Liver (tissue), 9 donors: ENCODE results near the gene LIMD2. TPM values are rescaled to one million over a fixed set of nuclear protein-coding genes. Genes with fewer than 3 reads are reported as not detected.
A peak's percentile ranks its signal among the peaks of the same experiment; 100 is the strongest.

Source experiments
- DNase-seq: peaks from one replicate; pipeline ENCODE4 v3.0.0-alpha.2; 2017; ENCODE audit warnings: low spot score
- H3K27ac ChIP-seq, 2 donors: one replicate each; pipeline ENCODE4 v1.7.0; 2013; ENCODE audit warnings: inconsistent platforms in 2 of 2, low read length in 2 of 2, control low read depth in 1 of 2, low read depth in 1 of 2, mild to moderate bottlenecking in 1 of 2
- H3K27me3 ChIP-seq, 4 donors: one replicate each; pipeline versions ENCODE4 v1.6.1 to v1.7.0; 2013; ENCODE audit warnings: low read length in 3 of 4, inconsistent platforms in 1 of 4, mild to moderate bottlenecking in 1 of 4, moderate library complexity in 1 of 4; ENCODE audit not compliant: control insufficient read depth in 4 of 4, insufficient read depth in 4 of 4
- H3K36me3 ChIP-seq, 4 donors: one replicate each; pipeline versions ENCODE4 v1.6.1 to v1.7.0; 2013; ENCODE audit warnings: low read length in 3 of 4, mild to moderate bottlenecking in 3 of 4, low read depth in 1 of 4, moderate library complexity in 1 of 4; ENCODE audit not compliant: control insufficient read depth in 4 of 4, insufficient read depth in 3 of 4
- H3K4me1 ChIP-seq, 4 donors: one replicate each; pipeline versions ENCODE4 v1.6.1 to v1.7.0; 2013; ENCODE audit warnings: low read length in 3 of 4, mild to moderate bottlenecking in 3 of 4, moderate library complexity in 1 of 4; ENCODE audit not compliant: control insufficient read depth in 4 of 4, insufficient read depth in 4 of 4
- H3K4me3 ChIP-seq, 3 donors: one replicate each; pipeline versions ENCODE4 v1.6.1 to v1.7.0; 2013; ENCODE audit warnings: low read length in 3 of 3, control low read depth in 1 of 3, low read depth in 1 of 3, mild to moderate bottlenecking in 1 of 3
- H3K9ac ChIP-seq, 2 donors: one replicate each; pipeline ENCODE4 v1.7.0; 2013; ENCODE audit warnings: low read length in 2 of 2, mild to moderate bottlenecking in 2 of 2, moderate library complexity in 2 of 2, control low read depth in 1 of 2, low read depth in 1 of 2
- H3K9me3 ChIP-seq, 4 donors: one replicate each; pipeline versions ENCODE4 v1.6.1 to v1.7.0; 2013; ENCODE audit warnings: low read length in 3 of 4; ENCODE audit not compliant: control insufficient read depth in 4 of 4
- ATF3 ChIP-seq: IDR thresholded peaks from 2 replicates; pipeline ENCODE4 v1.6.1; 2016; ENCODE audit warnings: antibody characterized with exemption
- FOXA1 ChIP-seq: IDR thresholded peaks from 2 replicates; pipeline ENCODE4 v1.6.1; 2016; ENCODE audit warnings: antibody characterized with exemption
- FOXA2 ChIP-seq: IDR thresholded peaks from 2 replicates; pipeline ENCODE4 v1.6.1; 2016; ENCODE audit warnings: antibody characterized with exemption
- GABPA ChIP-seq, 2 donors: IDR thresholded peaks in 1 of 2; conservative IDR thresholded peaks in 1 of 2; 2 replicates each; pipeline ENCODE4 v1.6.1; 2016; ENCODE audit warnings: antibody characterized with exemption in 2 of 2, mild to moderate bottlenecking in 1 of 2, moderate library complexity in 1 of 2
- HNF4A ChIP-seq, 2 donors: conservative IDR thresholded peaks; 2 replicates each; pipeline ENCODE4 v1.6.1; 2016; ENCODE audit warnings: antibody characterized with exemption in 2 of 2, mild to moderate bottlenecking in 2 of 2
- HNF4G ChIP-seq: IDR thresholded peaks from 2 replicates; pipeline ENCODE4 v1.6.1; 2016; ENCODE audit warnings: antibody characterized with exemption
- JUND ChIP-seq, 2 donors: IDR thresholded peaks; 2 replicates each; pipeline ENCODE4 v1.6.1; 2016; ENCODE audit warnings: antibody characterized with exemption in 2 of 2
- NR2F2 ChIP-seq: IDR thresholded peaks from 2 replicates; pipeline ENCODE4 v1.6.1; 2016; ENCODE audit warnings: antibody characterized with exemption
- RAD21 ChIP-seq, 2 donors: IDR thresholded peaks; 2 replicates each; pipeline ENCODE4 v1.6.1; 2016; ENCODE audit warnings: antibody characterized with exemption in 2 of 2, mild to moderate bottlenecking in 2 of 2
- REST ChIP-seq: IDR thresholded peaks from 2 replicates; pipeline ENCODE4 v1.6.1; 2016; ENCODE audit warnings: antibody characterized with exemption, mild to moderate bottlenecking
- RXRA ChIP-seq, 2 donors: IDR thresholded peaks; 2 replicates each; pipeline ENCODE4 v1.6.1; 2017 to 2018; ENCODE audit warnings: antibody characterized with exemption in 2 of 2, mild to moderate bottlenecking in 1 of 2
- SP1 ChIP-seq: IDR thresholded peaks from 2 replicates; pipeline ENCODE4 v1.6.1; 2018; ENCODE audit warnings: antibody characterized with exemption, mild to moderate bottlenecking
- TAF1 ChIP-seq: conservative IDR thresholded peaks from 2 replicates; pipeline ENCODE4 v1.6.1; 2016; ENCODE audit warnings: antibody characterized with exemption, mild to moderate bottlenecking
- YY1 ChIP-seq: IDR thresholded peaks from 2 replicates; pipeline ENCODE4 v1.6.1; 2016; ENCODE audit warnings: antibody characterized with exemption, mild to moderate bottlenecking
- ZBTB33 ChIP-seq: IDR thresholded peaks from 2 replicates; pipeline ENCODE4 v1.6.1; 2016; ENCODE audit warnings: antibody characterized with exemption
- WGBS: extraction: QIAGEN DNeasy Blood & Tissue Kit; methylation state at CpG from one replicate; pipeline ENCODE4 v1.1.7; 2013; 5-methylcytosine and 5-hydroxymethylcytosine counted together
- polyA plus RNA-seq, 2 donors: library from polyadenylated mRNA; stranded (reverse) in 1 of 2; unstranded in 1 of 2; fragments of 200-250 nt in 1 of 2; fragments of >200 nt in 1 of 2; fragmentation: Nextera tagmentation in 1 of 2; extraction: Ambion mirVana in 1 of 2; gene quantifications; one replicate each; pipeline versions ENCODE4 v1.2.1 to v1.2.3, GENCODE V29; 2013 to 2015
- total RNA-seq, 2 donors: library from RNA; depleted of rRNA; stranded (reverse); fragments of >200 nt; gene quantifications; one replicate each; pipeline ENCODE4 v1.2.3, GENCODE V29; 2014
- donor health status: healthy.
- donor health status: healthy.
- donor health status: healthy.
- donor health status: healthy.
- donor health status: healthy.

LIMD2 gene
- total and polyA plus RNA-seq, 4 donors = 5.9 to 24.2 (median 7.9) TPM

- H3K4me3 ChIP-seq = peak overlapping the region in 1 of 3 donors; percentile 66
- no peaks in the 10 kb centered on the region for H3K9me3 ChIP-seq
- H3K36me3 ChIP-seq = peaks cover 0 to 21% (median 3%) of the 10 kb centered on the region in 4 donors
- no peak for DNase-seq
- H3K27ac ChIP-seq = peak overlapping the region; percentile 71 to 77
- 80% methylated on average over 10 of the region's 10 CpGs for WGBS
- no peak for TF ChIP-seq REST
- no peak for TF ChIP-seq YY1
- TF ChIP-seq ZBTB33 = no peak
- TF ChIP-seq HNF4A (conservative IDR thresholded peaks at IDR 0.05) = no peak
- TF ChIP-seq JUND (IDR thresholded peaks at IDR 0.05) = no peak
- TF ChIP-seq FOXA2 = no peak
- TF ChIP-seq RAD21 (IDR thresholded peaks at IDR 0.05) = no peak
- TF ChIP-seq FOXA1 = no peak
- no peak for TF ChIP-seq ATF3
- TF ChIP-seq TAF1 = no peak
- TF ChIP-seq SP1 = no peak
- no peak for TF ChIP-seq NR2F2
- no peak for TF ChIP-seq RXRA (IDR thresholded peaks at IDR 0.05)
- no peak for TF ChIP-seq HNF4G
- peaks cover 14 to 32% (median 21%) of the 10 kb centered on the region in 4 donors for H3K4me1 ChIP-seq
- H3K27me3 ChIP-seq = no peaks in the 10 kb centered on the region
- H3K9ac ChIP-seq = peak overlapping the region in 1 of 2 donors; percentile 18
Measured at GRCh38 chr17:63701456-63701820, 1.5 kb upstream of the LIMD2 start.

GRCh38 chr17:63700528-63701455 is 867 bp upstream of the LIMD2 start:
- Histone ChIP-seq H3K36me3 (peaks cover 0 to 15% (median 5%) of the 10 kb centered on the region in 4 donors), H3K9me3 (no peaks in the 10 kb centered on the region), H3K9ac (peak overlapping the region in 1 of 2 donors; percentile 18), H3K4me1 (peaks cover 14 to 34% (median 21%) of the 10 kb centered on the region in 4 donors), H3K4me3 (peak overlapping the region in 1 of 3 donors; percentile 66), H3K27ac (peak overlapping the region; percentile 71 to 77), H3K27me3 (no peaks in the 10 kb centered on the region)
- DNase-seq = no peak
- WGBS = 24% methylated on average over 88 of the region's 88 CpGs
- no peak for TF ChIP-seq YY1
- TF ChIP-seq GABPA (IDR thresholded peaks at IDR 0.05 in 1 of 2, conservative IDR thresholded peaks at IDR 0.05 in 1 of 2) = no peak
